ENCODE results near the gene SLCO1A2.

- TF ChIP-seq CTCF (IDR thresholded peaks at IDR 0.05; ENCODE audit: low read depth, low read length, poor library complexity, severe bottlenecking), result no peak
- TF ChIP-seq EZH2phosphoT487 (IDR thresholded peaks at IDR 0.05; ENCODE audit: borderline replicate concordance, low read length), result no peak
These were observed 34.1 kb downstream of the SLCO1A2 start for GRCh38 chr12:21300632-21301031.
